GM12874 (cell line): ENCODE results near the gene TUBA3C.

ENCODE experiments used
- CTCF ChIP-seq: IDR thresholded peaks from 2 replicates; pipeline ENCODE4 v1.5.1; 2011; ENCODE audit warnings: low read depth, mild to moderate bottlenecking, control low read depth, low read length, moderate library complexity; ENCODE audit not compliant: insufficient read depth

The TUBA3C gene

DNA sequence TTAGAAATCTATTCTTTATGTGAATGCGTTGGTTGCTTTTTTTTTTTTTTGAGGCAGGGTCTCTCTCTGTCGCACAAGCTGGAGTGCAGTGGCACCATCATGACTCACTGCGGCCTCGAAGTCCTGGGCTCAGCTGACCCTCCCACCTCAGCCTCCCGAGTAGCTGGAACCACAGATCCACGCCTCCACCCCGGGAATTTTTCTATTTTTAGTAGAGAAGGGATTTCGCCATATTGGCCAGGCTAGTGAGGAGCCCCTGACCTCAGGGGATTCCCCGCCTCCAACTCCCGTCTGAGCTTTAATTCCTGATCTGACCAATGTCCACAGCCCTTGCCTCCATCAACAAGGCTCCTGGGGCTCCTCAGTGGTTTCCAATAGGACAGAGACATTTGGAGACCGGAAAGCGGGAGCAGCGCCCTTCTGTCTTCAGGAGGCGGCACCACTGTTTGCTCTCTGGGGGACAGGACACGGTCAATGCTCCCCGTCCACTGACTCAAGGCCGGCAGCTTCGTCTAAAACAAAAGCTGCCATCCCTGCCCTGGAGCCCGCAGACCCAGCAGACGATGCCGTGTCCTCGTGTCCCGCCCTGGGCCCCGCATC, 503 bp downstream of the TUBA3C start:
- no peak for TF ChIP-seq CTCF

DNA sequence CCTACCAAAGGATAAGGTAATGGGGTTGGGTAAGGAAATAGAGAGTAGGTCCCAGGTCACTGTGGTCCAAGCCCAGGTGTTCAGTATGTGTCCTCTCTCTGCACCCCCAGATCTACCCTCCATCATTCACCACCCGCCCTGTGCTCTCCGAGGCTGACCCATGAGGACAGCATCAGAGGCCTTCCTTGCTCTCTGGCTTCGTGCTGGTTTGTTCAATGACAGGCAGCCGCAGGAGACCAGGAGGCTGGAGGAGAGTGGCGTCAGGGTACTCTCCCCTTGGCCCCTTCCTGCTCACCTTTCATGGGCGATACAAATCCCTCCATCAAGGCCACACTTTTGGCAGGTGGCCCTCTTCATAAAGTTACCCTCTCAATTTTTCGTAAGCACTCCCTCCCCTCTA, 1.7 kb downstream of the TUBA3C start:
- TF ChIP-seq CTCF: no peak

GRCh38 chr13:19178901-19179593, 2.6 kb downstream of the TUBA3C start:
- no peak for TF ChIP-seq CTCF

- no peak for TF ChIP-seq CTCF
Observed at GRCh38 chr13:19173752-19174151, 7.9 kb downstream of the TUBA3C start.

DNA sequence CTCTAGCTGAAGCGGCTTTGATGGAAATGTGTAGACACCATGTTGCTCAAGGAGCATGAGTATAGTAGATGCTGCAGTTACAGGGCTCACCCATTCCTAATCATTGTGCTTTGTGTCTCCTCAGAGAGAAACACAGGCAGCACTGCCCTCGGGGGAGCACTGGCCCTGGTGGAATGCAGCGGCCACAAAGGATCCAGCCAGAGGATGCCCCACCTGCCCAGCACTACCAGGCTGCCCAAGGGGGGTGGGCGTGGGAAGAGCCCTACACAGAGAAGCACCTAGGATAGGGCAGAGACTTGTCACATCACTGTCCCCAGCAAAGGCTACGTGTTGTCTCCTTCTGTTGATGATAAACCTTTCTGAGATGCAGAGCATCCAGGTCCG, 9.0 kb downstream of the TUBA3C start:
- no peak for TF ChIP-seq CTCF

DNA sequence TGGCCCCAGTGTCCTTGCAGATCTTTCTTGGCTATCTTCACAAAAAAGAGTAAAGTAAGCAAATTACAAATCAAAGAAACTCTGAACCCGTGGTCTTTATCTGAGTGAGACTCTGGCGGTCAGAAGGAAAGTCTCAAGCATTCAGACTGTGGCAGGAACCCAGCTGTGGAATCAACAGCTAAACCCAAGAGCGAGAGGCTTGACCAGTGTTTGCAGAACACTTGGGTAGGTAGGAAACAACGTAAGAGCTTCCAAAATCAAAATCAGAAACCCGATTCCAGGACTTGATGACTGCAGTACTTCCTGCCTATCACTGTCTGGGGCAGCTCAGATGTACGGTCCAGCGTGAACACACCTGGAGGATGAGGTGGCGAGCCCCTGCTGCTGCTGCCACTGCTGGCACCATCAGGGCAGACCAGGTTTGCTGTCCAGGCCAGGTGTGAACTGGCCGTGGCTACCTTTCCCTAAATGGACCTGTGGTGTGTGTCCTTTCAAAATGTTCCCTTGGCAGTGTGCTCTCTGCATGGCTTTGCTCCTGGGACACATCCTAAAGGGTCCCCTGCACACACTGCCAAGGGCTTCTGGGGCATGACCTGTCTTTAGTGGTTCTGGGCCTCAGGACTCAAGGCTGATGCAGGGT, 9.5 kb downstream of the TUBA3C start:
- TF ChIP-seq CTCF: no peak

DNA sequence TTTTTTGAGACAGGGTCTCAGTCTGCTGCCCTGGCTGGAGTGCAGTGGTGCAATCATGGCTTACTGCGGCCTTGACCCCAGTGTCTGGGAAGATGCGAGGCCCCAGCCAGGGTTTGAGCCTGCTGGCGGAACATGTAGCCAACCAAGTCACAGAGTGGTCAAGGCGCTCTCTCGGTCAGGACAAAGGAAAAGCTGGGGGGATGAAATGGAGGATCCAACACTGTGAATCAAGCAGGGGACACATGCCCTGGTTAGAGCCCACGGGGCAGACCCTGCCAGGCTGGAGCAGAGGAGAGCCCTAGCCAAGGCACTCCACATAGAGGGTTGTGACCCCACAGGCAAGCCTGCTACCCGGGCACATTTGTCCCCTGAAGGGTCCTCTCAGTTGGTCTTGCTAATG, 10.1 kb downstream of the TUBA3C start:
- no peak for TF ChIP-seq CTCF
